Left ventricle myocardium superior (tissue), 1 donor: Measurements from ENCODE around the gene KIAA0825. TPM values are rescaled to one million over a fixed set of nuclear protein-coding genes. Genes with fewer than 3 reads are reported as not detected.
A peak's percentile ranks its signal among the peaks of the same experiment; 100 is the strongest.
"Not testable (repeated sequence)": the region's sequence is repeated elsewhere in the genome, so short reads cannot be mapped to it uniquely, and the experiment has no call there.

Source experiments
- ATAC-seq: fragments of 200-7000 bp; cut with Tn5 transposase; one replicate; pipeline ENCODE4 v1.9.1; 2020; ENCODE audit warnings: mild to moderate bottlenecking, moderate library complexity
- DNase-seq: peaks from one replicate; pipeline ENCODE4 v3.0.0-alpha.2; 2020
- intact Hi-C: fragments of 100-400 bp; cut with micrococcal nuclease; formaldehyde crosslinking; loops from one replicate; pipeline ENCODE4 v1.11.0; 2022
- total RNA-seq: library from RNA; stranded (reverse); fragmentation: NEBNext Ultra II Directional; extraction: Animal tissue kit (Norgen Biotek cat#: 25700); gene quantifications from one replicate; pipeline ENCODE4 v1.2.1, GENCODE V29; 2021
- donor health status: DM: no; HTN: yes; CAD: no; lungs with severe emphysema.

KIAA0825 gene
- total RNA-seq, 1 donor from 2014 or later, result 2.2 TPM

- ATAC-seq, result no peak
- intact Hi-C loops, result no loop called here
- no peak for DNase-seq
Measured at GRCh38 chr5:94161801-94162200, 456.6 kb downstream of the KIAA0825 start.

DNA sequence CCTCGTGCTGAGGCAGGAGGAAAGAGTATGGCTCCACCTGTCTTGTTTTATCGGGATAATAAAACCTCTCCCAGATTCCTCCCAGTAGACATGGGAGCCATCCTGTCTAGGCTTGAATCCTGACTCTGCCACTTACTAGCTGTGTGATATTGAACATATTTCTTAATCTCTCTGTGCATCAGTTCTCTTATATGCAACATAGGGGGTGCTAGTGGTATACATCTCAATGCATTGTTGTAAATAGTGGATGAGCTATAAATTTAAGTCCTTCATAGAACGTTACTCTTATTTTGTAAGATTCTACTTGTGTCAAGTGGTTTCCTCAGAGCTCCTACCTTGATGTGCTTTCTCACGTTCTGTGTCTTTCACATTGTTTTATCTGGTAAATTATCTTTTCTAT lies 459.3 kb downstream of the KIAA0825 start:
- DNase-seq, result no peak
- ATAC-seq, result no peak
- intact Hi-C loops, result no loop called here

- intact Hi-C loops, result no loop called here
- DNase-seq (no peak), ATAC-seq (no peak)
Measured at GRCh38 chr5:94157704-94158539, 460.5 kb downstream of the KIAA0825 start.

DNA sequence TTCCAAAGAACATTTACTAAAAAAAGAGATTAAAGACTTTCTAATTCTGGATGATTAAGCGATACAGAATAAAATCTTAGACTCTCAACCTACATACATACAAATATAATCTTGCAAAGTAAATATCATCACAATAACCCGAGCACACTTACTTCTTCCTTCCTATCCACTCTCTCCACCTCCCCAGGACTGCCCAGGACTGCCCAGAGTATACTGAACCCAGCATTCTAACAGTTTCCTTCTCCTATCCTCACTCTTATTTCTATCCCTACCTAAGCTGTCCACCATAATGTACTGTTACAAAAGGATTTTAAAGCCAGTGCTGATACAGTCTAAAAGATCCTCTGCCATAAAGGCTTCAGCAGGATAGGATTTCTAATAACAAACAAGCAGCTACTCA lies 463.7 kb downstream of the KIAA0825 start:
- DNase-seq (no peak), ATAC-seq (no peak)

DNA sequence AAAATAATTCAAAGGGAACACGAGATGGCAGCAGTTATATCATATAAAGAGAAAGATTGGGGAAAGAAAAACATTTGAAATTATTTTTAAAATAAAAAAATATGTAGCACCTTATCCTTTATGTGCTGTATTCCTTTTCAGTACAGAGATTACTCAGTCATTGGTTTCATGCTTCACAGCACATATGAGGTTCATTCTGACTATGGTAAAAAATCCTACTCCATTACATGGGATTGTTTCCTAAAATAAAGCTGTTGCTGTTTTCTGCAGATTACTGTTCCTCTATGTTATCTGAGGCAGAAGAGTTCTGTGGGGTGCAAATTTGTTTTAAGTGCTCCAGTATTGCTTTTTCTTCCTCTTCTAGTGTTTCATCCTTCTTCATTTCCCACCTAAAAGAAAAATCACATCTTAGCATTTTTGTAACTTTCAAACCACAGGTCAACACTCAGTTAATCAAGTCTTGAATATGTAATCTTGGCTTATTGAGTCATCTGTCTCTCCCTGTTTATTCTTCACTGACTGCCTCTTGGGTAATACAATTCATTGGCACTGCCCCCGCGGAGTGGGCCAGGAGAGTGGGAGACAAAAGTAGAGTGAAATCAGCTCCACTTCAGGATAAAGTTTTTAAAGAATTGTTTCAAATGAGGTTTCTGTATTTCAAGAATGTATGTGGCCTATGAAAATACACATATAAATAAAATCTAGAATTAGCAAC lies 464.5 kb downstream of the KIAA0825 start:
- DNase-seq (no peak), ATAC-seq (no peak)
- intact Hi-C loops, result no loop called here

More for the DNA sequence above, 463.7 kb downstream of the KIAA0825 start:
- intact Hi-C loops, result no loop called here

DNA sequence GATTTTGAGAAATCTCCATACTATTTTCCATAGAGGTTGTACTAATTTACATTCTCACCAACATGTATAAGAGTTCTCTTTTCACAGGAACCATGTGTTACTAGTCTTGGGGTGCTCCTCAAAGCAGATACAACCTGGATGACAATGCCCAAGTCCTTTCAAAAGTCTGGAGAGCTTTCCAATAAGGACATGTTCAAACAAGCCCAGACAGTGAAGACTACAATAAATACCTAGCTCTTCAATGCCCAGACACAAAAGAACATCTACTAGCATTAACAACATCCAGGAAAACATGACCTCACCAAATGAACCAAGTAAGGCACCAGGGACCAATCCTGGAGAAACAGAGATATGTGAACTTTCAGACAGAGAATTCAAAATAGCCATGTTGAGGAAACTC lies 474.8 kb downstream of the KIAA0825 start:
- intact Hi-C loops, ATAC-seq, DNase-seq: not testable (repeated sequence)

GRCh38 chr5:94140300-94140699 lies 478.1 kb downstream of the KIAA0825 start:
- DNase-seq (no peak), ATAC-seq (no peak)
- intact Hi-C loops, result no loop called here

GRCh38 chr5:94130077-94130476 lies 488.3 kb downstream of the KIAA0825 start:
- intact Hi-C loops, result no loop called here
- ATAC-seq (no peak), DNase-seq (no peak)

DNA sequence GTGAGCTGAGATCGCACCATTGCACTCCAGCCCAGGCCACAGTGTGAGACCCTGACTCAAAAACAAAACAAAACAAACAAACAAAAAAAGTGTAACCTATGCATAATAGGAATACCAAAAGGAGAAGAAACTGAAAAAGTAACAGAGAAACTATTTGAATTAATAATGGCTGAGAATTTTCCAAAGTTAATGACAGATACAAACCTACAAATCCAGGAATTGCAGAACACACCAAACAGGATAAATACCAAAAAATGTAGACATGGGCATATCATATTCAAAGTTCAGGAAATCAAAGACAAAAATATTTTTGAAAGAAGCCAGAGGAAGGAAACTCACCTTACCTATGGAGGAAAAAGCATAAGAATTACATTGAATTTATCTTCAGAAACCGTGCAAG lies 493.3 kb downstream of the KIAA0825 start:
- DNase-seq (no peak), ATAC-seq (no peak)
- intact Hi-C loops, result no loop called here

DNA sequence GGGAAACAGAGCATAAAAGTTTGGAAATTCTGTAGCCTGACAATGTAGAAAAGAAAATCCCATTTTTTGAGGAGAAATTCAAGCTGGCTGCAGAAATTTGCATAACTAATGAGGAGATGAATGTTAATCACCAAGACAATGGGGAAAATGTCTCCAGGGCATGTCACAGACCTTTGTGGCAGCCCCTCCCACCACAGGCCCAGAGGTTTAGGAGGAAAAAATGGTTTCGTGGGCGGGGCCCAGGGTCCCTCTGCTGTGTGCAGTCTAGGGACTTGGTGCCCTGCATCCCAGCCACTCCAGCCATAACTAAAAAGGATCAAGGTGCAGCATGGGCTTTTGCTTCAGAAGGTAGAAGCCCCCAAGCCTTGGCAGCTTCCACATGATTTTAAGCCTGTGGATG lies 502.1 kb downstream of the KIAA0825 start:
- DNase-seq, intact Hi-C loops: not testable (repeated sequence)

DNA sequence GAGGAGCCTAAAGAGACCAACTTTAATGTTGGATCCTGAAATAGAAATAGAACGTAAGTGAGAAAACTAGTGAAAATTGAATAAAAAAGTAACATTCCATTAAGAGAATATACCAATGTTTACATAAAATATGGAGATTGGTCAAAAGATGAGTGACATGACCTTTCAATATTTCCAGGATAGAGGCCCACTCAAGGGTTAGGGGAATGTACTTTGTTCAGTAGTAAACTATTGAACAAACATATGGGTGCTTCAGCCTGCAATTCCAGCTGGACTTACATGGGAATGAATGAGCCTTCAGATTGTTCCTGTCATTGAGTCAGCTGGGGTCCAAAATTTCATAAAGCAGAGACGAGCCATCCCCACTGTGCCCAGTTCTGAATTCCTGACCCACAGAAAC lies 505.3 kb downstream of the KIAA0825 start:
- DNase-seq, result no peak
- no peak for ATAC-seq
- intact Hi-C loops, result no loop called here

More for the DNA sequence above, 502.1 kb downstream of the KIAA0825 start:
- ATAC-seq, result not testable (repeated sequence)

GRCh38 chr5:94111209-94112004 lies 507.0 kb downstream of the KIAA0825 start:
- intact Hi-C loops, result no loop called here
- DNase-seq, result peak; percentile 96
- ATAC-seq, result peak; percentile 100

GRCh38 chr5:94103514-94104245 lies 514.7 kb downstream of the KIAA0825 start:
- ATAC-seq (no peak), DNase-seq (no peak)

More at GRCh38 chr5:94103514-94104245, 514.7 kb downstream of the KIAA0825 start:
- intact Hi-C loops, result no loop called here

Other genes starting within 250 kb of the KIAA0825 start
- 7.5 TPM for gene SLF1, start 65 bp upstream of the KIAA0825 start, total RNA-seq